ENCODE results near the gene ZXDA.

DNA sequence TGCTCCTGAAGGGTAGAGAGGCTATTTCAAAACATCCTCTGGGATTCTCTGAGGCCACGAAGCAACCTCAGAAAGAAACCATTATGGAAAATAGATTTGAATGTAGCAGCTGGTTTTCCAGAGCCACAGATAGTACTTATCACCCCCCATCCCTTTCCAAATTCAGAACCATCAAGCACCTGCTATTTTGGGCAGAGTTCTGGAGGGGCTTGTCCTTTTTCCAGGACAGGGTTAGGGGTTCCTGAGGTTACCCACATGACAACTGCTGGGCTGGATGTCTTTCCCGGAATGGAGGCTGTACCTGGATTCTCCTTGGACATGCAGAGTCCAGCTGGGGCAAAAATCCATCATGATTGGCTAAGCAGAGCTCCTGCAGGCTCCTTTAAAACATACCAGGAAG, 22.0 kb upstream of the ZXDA start:
- TF ChIP-seq, protein P1, sequence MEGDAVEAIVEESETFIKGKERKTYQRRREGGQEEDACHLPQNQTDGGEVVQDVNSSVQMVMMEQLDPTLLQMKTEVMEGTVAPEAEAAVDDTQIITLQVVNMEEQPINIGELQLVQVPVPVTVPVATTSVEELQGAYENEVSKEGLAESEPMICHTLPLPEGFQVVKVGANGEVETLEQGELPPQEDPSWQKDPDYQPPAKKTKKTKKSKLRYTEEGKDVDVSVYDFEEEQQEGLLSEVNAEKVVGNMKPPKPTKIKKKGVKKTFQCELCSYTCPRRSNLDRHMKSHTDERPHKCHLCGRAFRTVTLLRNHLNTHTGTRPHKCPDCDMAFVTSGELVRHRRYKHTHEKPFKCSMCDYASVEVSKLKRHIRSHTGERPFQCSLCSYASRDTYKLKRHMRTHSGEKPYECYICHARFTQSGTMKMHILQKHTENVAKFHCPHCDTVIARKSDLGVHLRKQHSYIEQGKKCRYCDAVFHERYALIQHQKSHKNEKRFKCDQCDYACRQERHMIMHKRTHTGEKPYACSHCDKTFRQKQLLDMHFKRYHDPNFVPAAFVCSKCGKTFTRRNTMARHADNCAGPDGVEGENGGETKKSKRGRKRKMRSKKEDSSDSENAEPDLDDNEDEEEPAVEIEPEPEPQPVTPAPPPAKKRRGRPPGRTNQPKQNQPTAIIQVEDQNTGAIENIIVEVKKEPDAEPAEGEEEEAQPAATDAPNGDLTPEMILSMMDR (IDR thresholded peaks at IDR 0.05 in 8 of 11, conservative IDR thresholded peaks at IDR 0.05 in 3 of 11): no peak
- TF ChIP-seq POLR2A (IDR thresholded peaks at IDR 0.05): no peak
- TF ChIP-seq POLR2AphosphoS5 (IDR thresholded peaks at IDR 0.05): no peak

All from spleen (tissue), 7 donors.